ENCODE results near the gene GALNT17.
"Not testable (repeated sequence)": the region's sequence is repeated elsewhere in the genome, so short reads cannot be mapped to it uniquely, and the experiment has no call there.

GALNT17 gene

DNA sequence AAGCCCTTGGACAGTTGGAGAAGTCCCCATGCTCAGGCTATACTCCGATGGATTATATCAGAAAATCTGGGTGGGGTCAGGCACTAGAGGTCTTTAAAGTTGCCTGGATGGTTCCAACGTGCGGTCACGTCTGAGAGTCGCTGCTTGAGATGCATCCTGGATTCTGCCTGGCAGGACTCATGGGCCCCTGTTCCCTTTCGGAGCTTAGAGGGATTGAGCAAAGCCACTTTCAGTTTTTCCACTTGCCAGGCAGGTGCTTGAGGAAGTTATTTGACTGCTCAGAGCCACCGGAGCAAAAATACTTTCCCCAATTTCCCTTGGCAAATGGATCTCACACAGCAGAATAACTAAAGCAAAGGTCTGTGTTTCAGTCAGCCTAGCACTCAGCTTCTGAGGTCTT is 129.1 kb downstream of the GALNT17 start:
- FAIRE-seq (no peak), DNase-seq (ENCODE audit: insufficient read length, low spot score) (no peak)
- TF ChIP-seq POLR2AphosphoS5 (IDR thresholded peaks at IDR 0.05; ENCODE audit: low read depth, low read length) (no peak), POLR2A (IDR thresholded peaks at IDR 0.05; ENCODE audit: low read depth, low read length) (no peak)

DNA sequence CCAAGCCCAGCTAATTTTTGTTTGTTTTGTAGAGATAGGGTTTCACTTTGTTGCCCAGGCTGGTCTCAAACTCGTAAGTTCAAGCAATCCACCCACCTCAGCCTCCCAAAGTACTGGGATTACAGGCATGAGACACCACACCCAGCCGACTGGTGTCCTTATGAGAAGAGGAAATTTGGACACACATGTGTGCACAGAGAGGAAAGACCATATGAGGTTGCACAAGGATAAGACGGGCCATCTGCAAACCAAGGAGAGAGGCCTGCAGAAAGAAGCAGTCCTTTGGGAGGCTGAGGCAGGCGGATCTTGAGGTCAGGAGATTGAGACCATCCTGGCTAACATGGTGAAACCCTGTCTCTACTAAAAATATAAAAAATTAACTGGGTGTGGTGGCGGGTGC is 130.9 kb downstream of the GALNT17 start:
- DNase-seq (ENCODE audit: insufficient read length, low spot score); FAIRE-seq: not testable (repeated sequence)

DNA sequence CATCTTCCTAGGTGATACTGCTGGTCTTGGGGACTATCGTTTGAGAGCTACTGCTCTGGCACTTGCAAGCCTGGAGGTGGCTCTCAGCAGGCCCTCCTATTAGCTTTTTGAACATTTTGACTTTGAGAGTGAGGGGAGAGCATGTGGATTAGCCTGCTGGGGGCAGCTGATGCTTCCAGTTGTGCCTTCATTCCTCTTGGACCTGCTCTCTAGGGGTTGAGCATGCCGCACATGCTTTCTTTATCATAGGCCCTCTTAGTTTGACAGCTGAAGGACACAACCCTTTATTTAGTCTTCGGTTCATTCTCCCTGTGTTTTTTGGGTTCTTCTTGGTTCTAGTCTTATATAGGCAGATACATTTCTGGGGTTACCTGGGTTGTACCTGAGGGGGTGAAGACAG is 132.1 kb downstream of the GALNT17 start:
- no peak for FAIRE-seq
- no peak for DNase-seq (ENCODE audit: insufficient read length, low spot score)
- TF ChIP-seq TAF1 (IDR thresholded peaks at IDR 0.05; ENCODE audit: low read depth, low read length) (no peak), POLR2A (IDR thresholded peaks at IDR 0.05; ENCODE audit: low read depth, low read length) (no peak)

DNA sequence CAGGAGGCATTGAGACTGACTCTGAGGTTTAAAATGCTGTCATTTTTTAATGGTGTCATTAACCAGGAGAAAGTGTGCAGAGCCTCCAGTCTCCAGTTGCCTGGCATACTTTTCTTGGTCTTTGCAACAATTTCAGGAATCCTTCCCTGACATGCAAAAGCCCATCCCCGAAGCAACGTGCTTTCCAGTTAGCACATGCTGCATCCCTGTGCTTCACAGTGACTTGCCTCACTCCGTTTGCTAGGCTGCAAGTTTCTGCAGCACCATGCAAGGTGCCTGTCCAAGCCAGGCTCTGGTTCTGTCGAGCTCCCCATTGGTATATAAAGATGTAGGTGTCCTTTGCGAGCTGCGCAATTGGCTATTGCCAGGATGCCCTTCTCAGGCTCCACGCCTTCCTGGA is 135.0 kb downstream of the GALNT17 start:
- no peak for FAIRE-seq
- TF ChIP-seq PAX5 (IDR thresholded peaks at IDR 0.05; ENCODE audit: insufficient read depth, low read length, severe bottlenecking), result no peak
- no peak for TF ChIP-seq POLR2A (IDR thresholded peaks at IDR 0.05; ENCODE audit: low read depth, low read length)
- DNase-seq (ENCODE audit: insufficient read length, low spot score), result no peak

DNA sequence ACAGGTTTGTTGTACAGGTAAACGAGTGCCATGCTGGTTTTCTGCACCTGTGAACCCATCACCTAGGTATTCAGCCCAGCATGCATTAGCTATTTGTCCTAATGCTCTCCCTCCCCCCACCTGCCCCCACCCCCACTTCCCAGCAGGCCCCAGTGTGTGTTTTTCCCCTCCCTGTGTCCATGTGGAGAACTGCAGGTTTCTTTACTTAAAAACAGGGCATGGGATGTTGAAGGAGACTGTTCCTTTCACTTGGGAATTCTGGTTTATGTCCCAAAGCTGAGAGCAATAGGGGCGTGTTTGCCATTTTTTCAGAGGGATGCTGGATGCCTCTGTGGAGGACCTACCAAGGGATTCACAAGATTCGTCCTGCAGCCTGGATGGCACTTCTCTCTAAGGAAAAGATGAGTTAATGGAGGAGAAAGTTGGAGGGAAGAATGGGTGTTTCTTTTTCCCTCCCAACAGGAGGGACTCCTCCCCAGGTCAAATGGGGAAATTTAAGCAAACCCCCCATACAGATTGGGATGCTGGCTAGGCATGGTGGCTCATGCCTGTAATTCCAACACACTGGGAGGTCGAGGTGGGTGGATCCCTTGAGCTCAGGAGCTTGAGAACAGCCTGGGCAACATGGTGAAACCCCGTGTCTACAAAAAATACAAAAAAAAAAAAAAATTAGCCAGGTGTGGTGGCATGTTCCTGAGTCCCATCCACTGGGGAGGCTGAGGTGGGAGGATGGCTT is 136.0 kb downstream of the GALNT17 start:
- no peak for DNase-seq (ENCODE audit: insufficient read length, low spot score)
- TF ChIP-seq PAX5 (IDR thresholded peaks at IDR 0.05; ENCODE audit: insufficient read depth, low read length, severe bottlenecking) (no peak), POLR2AphosphoS5 (IDR thresholded peaks at IDR 0.05; ENCODE audit: low read depth, low read length) (no peak), TAF1 (IDR thresholded peaks at IDR 0.05; ENCODE audit: low read depth, low read length) (no peak), POLR2A (IDR thresholded peaks at IDR 0.05; ENCODE audit: low read depth, low read length) (no peak), SPI1 (IDR thresholded peaks at IDR 0.05; ENCODE audit: low read depth, low read length) (no peak)
- FAIRE-seq, result no peak

DNA sequence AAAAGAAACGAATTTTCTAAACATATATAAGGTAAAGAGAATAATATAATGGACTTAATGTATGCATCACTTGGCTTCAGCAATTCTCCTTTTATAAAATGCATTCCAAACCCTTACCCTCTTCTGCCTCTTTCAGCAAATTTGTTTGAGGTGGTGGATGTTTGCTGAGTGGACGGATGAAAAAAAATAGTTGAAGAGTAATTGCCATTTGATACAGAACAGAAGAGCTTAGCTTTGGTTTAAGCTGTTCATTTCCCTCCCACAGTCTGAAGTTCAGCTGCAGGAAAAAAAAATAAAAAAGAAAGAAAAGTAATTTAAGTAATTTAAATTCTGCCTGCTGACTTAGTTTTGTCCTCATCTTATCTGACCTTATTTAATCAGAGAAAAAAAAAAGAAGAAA is 138.6 kb downstream of the GALNT17 start:
- FAIRE-seq (no peak), DNase-seq (ENCODE audit: insufficient read length, low spot score) (no peak)
- no peak for TF ChIP-seq SPI1 (IDR thresholded peaks at IDR 0.05; ENCODE audit: low read depth, low read length)

DNA sequence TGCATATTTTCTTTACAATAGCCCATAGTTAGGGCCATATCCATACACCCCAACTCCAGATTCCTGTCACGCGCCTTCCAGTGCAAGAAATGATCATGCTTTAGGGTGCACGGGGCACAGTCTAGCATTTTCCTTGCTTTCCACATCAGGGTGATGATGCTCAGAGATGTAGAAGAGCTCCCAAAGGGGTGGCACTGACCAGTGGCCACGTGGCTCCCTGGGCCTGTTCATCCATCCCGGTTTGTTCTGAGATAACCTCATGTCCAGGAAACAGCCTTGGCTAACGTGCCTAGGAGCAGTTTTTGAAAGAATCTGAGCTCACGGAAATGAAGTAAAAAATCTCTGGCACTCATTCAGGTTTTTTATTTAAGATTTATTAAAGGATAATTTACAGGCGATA is 139.3 kb downstream of the GALNT17 start:
- FAIRE-seq (no peak), DNase-seq (ENCODE audit: insufficient read length, low spot score) (no peak)
- TF ChIP-seq PAX5 (IDR thresholded peaks at IDR 0.05; ENCODE audit: insufficient read depth, low read length, severe bottlenecking) (no peak), TAF1 (IDR thresholded peaks at IDR 0.05; ENCODE audit: low read depth, low read length) (no peak), SPI1 (IDR thresholded peaks at IDR 0.05; ENCODE audit: low read depth, low read length) (no peak), POLR2AphosphoS5 (IDR thresholded peaks at IDR 0.05; ENCODE audit: low read depth, low read length) (no peak), POLR2A (IDR thresholded peaks at IDR 0.05; ENCODE audit: low read depth, low read length) (no peak), POU2F2 (IDR thresholded peaks at IDR 0.05; ENCODE audit: low read depth, low read length) (no peak)

DNA sequence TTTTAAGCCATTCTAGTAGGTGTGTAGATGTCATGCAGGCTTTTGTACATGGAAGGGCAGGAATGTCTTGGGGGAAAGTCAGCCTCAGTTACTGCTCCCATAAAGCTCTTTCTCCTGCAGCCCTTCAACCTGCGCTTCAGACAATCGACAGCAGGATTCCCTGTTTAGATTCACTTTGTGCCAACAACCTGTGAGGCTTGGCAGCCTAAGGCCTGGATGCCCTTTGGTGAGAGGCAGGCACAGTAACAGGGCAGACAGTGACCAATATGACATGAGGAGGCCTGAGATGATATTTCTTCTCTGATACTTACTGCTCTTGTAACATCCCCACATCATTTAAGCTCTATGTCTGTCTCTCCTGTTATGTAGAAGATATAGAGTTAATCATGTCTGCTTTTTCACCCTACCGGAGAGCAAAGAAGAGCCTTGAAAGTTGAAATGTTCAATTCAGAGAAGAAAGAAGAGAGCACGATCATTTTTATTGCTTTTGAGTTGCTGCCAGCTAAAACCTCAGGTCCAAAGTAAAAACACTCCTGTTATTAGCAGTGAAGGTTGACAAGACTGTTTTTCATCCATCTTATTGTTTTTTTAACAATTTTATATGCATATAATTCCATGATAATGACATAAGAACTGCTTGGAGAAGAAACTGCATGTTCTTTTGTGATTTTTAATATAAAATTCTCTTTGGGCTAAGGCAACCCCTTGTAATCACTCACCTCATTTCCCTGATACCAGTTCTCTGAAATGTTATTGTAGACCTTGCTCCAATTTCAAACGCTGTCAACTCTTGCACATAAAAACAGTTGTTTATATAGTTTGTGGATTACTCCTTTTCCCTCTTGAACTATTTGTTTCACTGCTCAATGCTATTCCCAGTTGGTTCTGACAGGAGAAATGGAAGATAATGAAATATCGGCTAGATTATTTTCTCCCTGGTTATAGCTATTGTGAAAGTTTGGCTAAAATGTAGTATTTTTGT is 140.9 kb downstream of the GALNT17 start:
- FAIRE-seq (no peak), DNase-seq (ENCODE audit: insufficient read length, low spot score) (no peak)
- TF ChIP-seq POU2F2 (IDR thresholded peaks at IDR 0.05; ENCODE audit: low read depth, low read length), result no peak
- TF ChIP-seq POLR2A (IDR thresholded peaks at IDR 0.05; ENCODE audit: low read depth, low read length), result no peak

DNA sequence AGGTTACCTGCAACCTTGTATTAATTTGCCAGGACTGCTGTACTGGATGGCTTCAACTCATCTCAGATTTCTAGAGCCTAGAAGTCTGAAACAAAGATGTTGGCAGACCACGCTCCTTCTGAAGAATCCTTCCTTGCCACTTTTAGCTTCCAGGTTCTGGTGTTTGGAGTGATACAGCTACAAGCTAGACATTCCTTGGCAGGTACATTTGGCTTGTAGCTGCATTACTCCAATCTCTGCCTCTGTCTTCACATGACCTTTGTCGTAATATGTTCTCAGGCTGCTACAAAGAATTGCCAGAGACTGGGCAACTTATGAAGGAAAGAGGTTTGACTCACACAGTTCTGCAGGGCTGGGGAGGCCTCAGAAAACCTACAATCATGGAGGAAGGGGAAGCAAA is 146.3 kb downstream of the GALNT17 start:
- FAIRE-seq (no peak), DNase-seq (ENCODE audit: insufficient read length, low spot score) (no peak)
- no peak for TF ChIP-seq POLR2A (IDR thresholded peaks at IDR 0.05; ENCODE audit: low read depth, low read length)
- no peak for TF ChIP-seq SPI1 (IDR thresholded peaks at IDR 0.05; ENCODE audit: low read depth, low read length)
- no peak for TF ChIP-seq PAX5 (IDR thresholded peaks at IDR 0.05; ENCODE audit: insufficient read depth, low read length, severe bottlenecking)
- no peak for TF ChIP-seq TAF1 (IDR thresholded peaks at IDR 0.05; ENCODE audit: low read depth, low read length)
- TF ChIP-seq POU2F2 (IDR thresholded peaks at IDR 0.05; ENCODE audit: low read depth, low read length), result no peak
- no peak for TF ChIP-seq POLR2AphosphoS5 (IDR thresholded peaks at IDR 0.05; ENCODE audit: low read depth, low read length)

DNA sequence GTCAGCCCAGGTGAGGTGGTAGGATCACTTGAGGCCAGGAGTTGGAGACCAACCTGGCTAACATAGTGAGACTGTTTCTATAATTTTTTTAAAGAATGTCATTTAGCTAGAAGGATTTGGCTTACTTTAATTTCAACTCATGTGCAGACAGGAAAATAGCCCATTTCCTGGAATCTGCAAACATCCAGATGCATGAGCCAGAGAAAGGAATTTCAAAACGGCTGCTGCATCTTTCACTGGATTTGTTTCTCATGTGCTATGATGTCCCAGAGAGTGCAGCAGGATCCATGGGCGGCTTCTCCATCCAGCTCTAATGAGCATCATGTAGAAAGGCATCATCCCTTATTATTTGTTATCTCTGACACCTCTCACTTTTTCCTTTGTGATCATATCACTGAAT is 149.3 kb downstream of the GALNT17 start:
- no peak for FAIRE-seq
- no peak for DNase-seq (ENCODE audit: insufficient read length, low spot score)
- TF ChIP-seq POLR2A (IDR thresholded peaks at IDR 0.05; ENCODE audit: low read depth, low read length) (no peak), POU2F2 (IDR thresholded peaks at IDR 0.05; ENCODE audit: low read depth, low read length) (no peak), PAX5 (IDR thresholded peaks at IDR 0.05; ENCODE audit: insufficient read depth, low read length, severe bottlenecking) (no peak), TAF1 (IDR thresholded peaks at IDR 0.05; ENCODE audit: low read depth, low read length) (no peak), POLR2AphosphoS5 (IDR thresholded peaks at IDR 0.05; ENCODE audit: low read depth, low read length) (no peak), SPI1 (IDR thresholded peaks at IDR 0.05; ENCODE audit: low read depth, low read length) (no peak)

DNA sequence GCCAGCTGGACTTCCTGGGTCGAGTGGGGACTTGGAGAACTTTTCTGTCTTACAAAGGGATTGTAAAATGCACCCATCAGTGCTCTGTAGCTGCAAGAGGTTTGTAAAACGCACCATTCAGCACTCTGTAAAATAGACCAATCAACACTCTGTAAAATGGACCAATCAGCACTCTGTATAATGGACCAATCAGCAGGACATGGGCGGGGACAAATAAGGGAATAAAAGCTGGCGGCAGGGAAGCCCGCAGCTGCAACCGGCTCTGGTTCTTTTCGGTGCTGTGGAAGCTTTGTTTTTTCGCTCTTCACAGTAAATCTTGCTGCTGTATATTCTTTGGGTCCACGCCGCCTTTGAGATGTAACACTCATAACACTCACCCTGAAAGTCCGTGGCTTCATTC is 151.9 kb downstream of the GALNT17 start:
- no peak for DNase-seq (ENCODE audit: insufficient read length, low spot score)

More for the DNA sequence above, 151.9 kb downstream of the GALNT17 start:
- no peak for TF ChIP-seq SPI1 (IDR thresholded peaks at IDR 0.05; ENCODE audit: low read depth, low read length)
- TF ChIP-seq POU2F2 (IDR thresholded peaks at IDR 0.05; ENCODE audit: low read depth, low read length), result no peak
- no peak for TF ChIP-seq POLR2A (IDR thresholded peaks at IDR 0.05; ENCODE audit: low read depth, low read length)
- no peak for TF ChIP-seq TAF1 (IDR thresholded peaks at IDR 0.05; ENCODE audit: low read depth, low read length)
- no peak for TF ChIP-seq PAX5 (IDR thresholded peaks at IDR 0.05; ENCODE audit: insufficient read depth, low read length, severe bottlenecking)
- TF ChIP-seq POLR2AphosphoS5 (IDR thresholded peaks at IDR 0.05; ENCODE audit: low read depth, low read length), result no peak
- no peak for FAIRE-seq
